Adipose tissue (tissue), 3 donors: ENCODE results near the gene OLIG2. TPM values are rescaled to one million over a fixed set of nuclear protein-coding genes. Genes with fewer than 3 reads are reported as not detected.

Source experiments
- H3K27ac ChIP-seq: one replicate; pipeline ENCODE4 v1.5.1; 2013; ENCODE audit warnings: low read depth, low read length
- WGBS, 3 donors: extraction: QIAGEN DNeasy Blood & Tissue Kit; methylation state at CpG; one replicate each; pipeline ENCODE4 v1.1.7; 2013; 5-methylcytosine and 5-hydroxymethylcytosine counted together
- polyA plus RNA-seq, 3 donors: library from polyadenylated mRNA; stranded (reverse); fragments of 200-250 nt; gene quantifications; one replicate each; pipeline ENCODE4 v1.2.3, GENCODE V29; 2013
- donor health status: healthy with polysubstance abuse.
- donor health status: Bipolar disorder and iron deficiency.
- donor health status: healthy.

Gene OLIG2
- polyA plus RNA-seq, 3 donors: not detected

DNA sequence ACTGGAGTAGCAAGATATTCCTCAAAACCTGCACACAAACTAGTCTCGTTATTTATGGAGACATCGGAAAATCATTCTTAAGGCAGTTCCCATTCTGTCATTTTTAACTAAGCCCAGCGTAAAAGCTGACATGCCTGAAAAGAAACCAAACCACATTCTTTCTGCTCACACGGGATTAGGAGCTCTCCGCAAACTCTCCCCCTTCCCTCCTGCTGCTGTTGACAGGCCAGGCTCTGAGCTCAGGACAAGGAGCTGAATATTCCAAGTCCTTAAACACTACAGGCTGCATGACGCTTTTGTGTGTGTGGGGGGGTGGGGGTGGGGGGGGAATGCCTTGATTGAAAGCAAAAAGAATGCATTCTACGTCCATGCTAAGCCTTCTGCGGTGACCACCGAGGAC, 49.4 kb downstream of the OLIG2 start:
- WGBS, 3 donors: 34 to 41% (median 34%) methylated on average over 9 of the region's 9 CpGs
- no peak overlapping the region for H3K27ac ChIP-seq

GRCh38 chr21:33075596-33076195, 50.0 kb downstream of the OLIG2 start:
- H3K27ac ChIP-seq: no peak overlapping the region
- 46 to 56% (median 55%) methylated on average over 11 of the region's 11 CpGs for WGBS, 3 donors

GRCh38 chr21:33076600-33077329, 51.0 kb downstream of the OLIG2 start:
- 77 to 84% (median 83%) methylated on average over 11 of the region's 11 CpGs for WGBS, 3 donors
- no peak overlapping the region for H3K27ac ChIP-seq

Other genes with a start within 250 kb of the OLIG2 start
- under 1 TPM; 0.07 to 0.67 (median 0.28) TPM for gene OLIG1, start 44.2 kb downstream of the OLIG2 start, polyA plus RNA-seq
- 10 to 100 TPM in 2 of 3 donors, 1 to 10 TPM in 1; 5.3 to 21.2 (median 16.0) TPM for gene IFNAR2, start 204.0 kb downstream of the OLIG2 start, polyA plus RNA-seq
- 10 to 100 TPM; 22.2 to 33.3 (median 29.3) TPM for gene IL10RB, start 240.4 kb downstream of the OLIG2 start, polyA plus RNA-seq